SK-N-MC (cell line): Measurements from ENCODE around the gene SEPTIN14.
"Not testable (repeated sequence)": the region's sequence is repeated elsewhere in the genome, so short reads cannot be mapped to it uniquely, and the experiment has no call there.

Experiments used
- DNase-seq: peaks from one replicate; pipeline ENCODE4 v3.0.0-alpha.2; 2011; ENCODE audit warnings: low read depth, low spot score
- H3K27ac ChIP-seq: fragments of 200-600 bp; sonication (generic); 2 replicates; pipeline ENCODE4 v1.5.1; 2016; ENCODE audit warnings: mixed run types
- H3K36me3 ChIP-seq: fragments of 200-600 bp; sonication (generic); 2 replicates; pipeline ENCODE4 v1.6.1; 2017; ENCODE audit warnings: antibody characterized with exemption, low read length, mixed read lengths; ENCODE audit not compliant: insufficient read depth
- H3K4me3 ChIP-seq: fragments of 200-600 bp; sonication (generic); 2 replicates; pipeline ENCODE4 v1.5.1; 2016
- H3K9ac ChIP-seq: fragments of 200-600 bp; sonication (generic); 2 replicates; pipeline ENCODE4 v1.8.0; 2017; ENCODE audit warnings: mixed run types, mixed read lengths; ENCODE audit not compliant: insufficient read length
- H3K9me3 ChIP-seq: fragments of 200-600 bp; sonication (generic); 2 replicates; pipeline ENCODE4 v1.6.1; 2017; ENCODE audit warnings: low read depth, mild to moderate bottlenecking, antibody characterized with exemption, low read length, moderate library complexity, mixed read lengths
- EZH2 ChIP-seq: fragments of 200-600 bp; sonication (generic); IDR thresholded peaks from one replicate; pipeline ENCODE4 v1.6.1; 2017; ENCODE audit warnings: antibody characterized with exemption
- FOXP2 ChIP-seq: optimal IDR thresholded peaks from 2 replicates; pipeline ENCODE3; 2011; ENCODE audit warnings: mild to moderate bottlenecking, moderate library complexity; ENCODE audit not compliant: insufficient read depth; ENCODE audit errors: extremely low read length, control extremely low read depth
- POLR2AphosphoS5 ChIP-seq: IDR thresholded peaks from 2 replicates; pipeline ENCODE4 v1.6.1; 2012; ENCODE audit warnings: mild to moderate bottlenecking, low read depth, low read length, borderline replicate concordance

SEPTIN14 gene

GRCh38 chr7:55794527-55794926 lies 68.0 kb downstream of the SEPTIN14 start:
- no peak overlapping the region for H3K4me3 ChIP-seq
- DNase-seq, result no peak
- no peak overlapping the region for H3K9ac ChIP-seq
- TF ChIP-seq POLR2AphosphoS5, result no peak
- TF ChIP-seq FOXP2, result no peak
- TF ChIP-seq EZH2, result no peak
- no peaks in the 10 kb centered on the region for H3K9me3 ChIP-seq
- H3K36me3 ChIP-seq, result no peaks in the 10 kb centered on the region
- no peak overlapping the region for H3K27ac ChIP-seq

- no peaks in the 10 kb centered on the region for H3K36me3 ChIP-seq
- H3K9ac ChIP-seq, result no peak overlapping the region
- H3K27ac ChIP-seq, result no peak overlapping the region
- DNase-seq, result no peak
- TF ChIP-seq EZH2 (no peak), FOXP2 (no peak), POLR2AphosphoS5 (no peak)
- no peaks in the 10 kb centered on the region for H3K9me3 ChIP-seq
- H3K4me3 ChIP-seq, result no peak overlapping the region
Observed at GRCh38 chr7:55792048-55792447, 70.5 kb downstream of the SEPTIN14 start.

GRCh38 chr7:55787796-55788195 lies 74.8 kb downstream of the SEPTIN14 start:
- Histone ChIP-seq H3K9ac (no peak overlapping the region), H3K27ac (no peak overlapping the region), H3K4me3 (no peak overlapping the region), H3K9me3 (no peaks in the 10 kb centered on the region), H3K36me3 (no peaks in the 10 kb centered on the region)
- DNase-seq, result no peak
- no peak for TF ChIP-seq FOXP2
- TF ChIP-seq EZH2, result no peak
- no peak for TF ChIP-seq POLR2AphosphoS5

GRCh38 chr7:55786901-55787300 lies 75.7 kb downstream of the SEPTIN14 start:
- H3K4me3 ChIP-seq, result no peak overlapping the region
- H3K9me3 ChIP-seq, result no peaks in the 10 kb centered on the region
- TF ChIP-seq POLR2AphosphoS5 (no peak), EZH2 (no peak), FOXP2 (no peak)
- H3K36me3 ChIP-seq, result no peaks in the 10 kb centered on the region
- H3K27ac ChIP-seq, result no peak overlapping the region
- DNase-seq, result no peak
- H3K9ac ChIP-seq, result no peak overlapping the region

- H3K9ac ChIP-seq, result not testable (repeated sequence)
Observed at GRCh38 chr7:55785444-55785843, 77.1 kb downstream of the SEPTIN14 start.

GRCh38 chr7:55784151-55784550 lies 78.4 kb downstream of the SEPTIN14 start:
- H3K36me3 ChIP-seq, result no peaks in the 10 kb centered on the region
- no peaks in the 10 kb centered on the region for H3K9me3 ChIP-seq
- DNase-seq, result no peak
- TF ChIP-seq EZH2 (no peak), POLR2AphosphoS5 (no peak), FOXP2 (no peak)
- no peak overlapping the region for H3K4me3 ChIP-seq
- no peak overlapping the region for H3K27ac ChIP-seq
- H3K9ac ChIP-seq, result no peak overlapping the region

More at GRCh38 chr7:55785444-55785843, 77.1 kb downstream of the SEPTIN14 start:
- H3K9me3 ChIP-seq, DNase-seq, H3K36me3 ChIP-seq, H3K27ac ChIP-seq, H3K4me3 ChIP-seq: not testable (repeated sequence)

GRCh38 chr7:55778631-55779030 lies 83.9 kb downstream of the SEPTIN14 start:
- Histone ChIP-seq H3K36me3 (no peaks in the 10 kb centered on the region), H3K27ac (no peak overlapping the region), H3K9me3 (no peaks in the 10 kb centered on the region), H3K4me3 (no peak overlapping the region), H3K9ac (no peak overlapping the region)
- TF ChIP-seq EZH2, result no peak
- TF ChIP-seq FOXP2, result no peak
- no peak for TF ChIP-seq POLR2AphosphoS5
- DNase-seq, result no peak

GRCh38 chr7:55776196-55776595 lies 86.4 kb downstream of the SEPTIN14 start:
- DNase-seq, result no peak
- no peaks in the 10 kb centered on the region for H3K36me3 ChIP-seq
- no peak overlapping the region for H3K27ac ChIP-seq
- H3K9me3 ChIP-seq, result no peaks in the 10 kb centered on the region
- no peak overlapping the region for H3K4me3 ChIP-seq
- TF ChIP-seq FOXP2 (no peak), EZH2 (no peak), POLR2AphosphoS5 (no peak)
- no peak overlapping the region for H3K9ac ChIP-seq

- Histone ChIP-seq H3K9ac (no peak overlapping the region), H3K4me3 (no peak overlapping the region), H3K36me3 (no peaks in the 10 kb centered on the region), H3K9me3 (no peaks in the 10 kb centered on the region), H3K27ac (no peak overlapping the region)
- TF ChIP-seq FOXP2 (no peak), EZH2 (no peak), POLR2AphosphoS5 (no peak)
- DNase-seq, result no peak
Observed at GRCh38 chr7:55775051-55775420, 87.5 kb downstream of the SEPTIN14 start.
